GM12878 (cell line): Measurements from ENCODE around the gene HSD17B2. TPM values are rescaled to one million over a fixed set of nuclear protein-coding genes. Genes with fewer than 3 reads are reported as not detected.

ENCODE experiments used
- ATAC-seq: fragments of 200-7000 bp; cut with Tn5 transposase; 3 replicates; pipeline ENCODE4 v1.9.1; 2020; ENCODE audit warnings: mild to moderate bottlenecking, moderate library complexity
- BruUV-seq: library from RNA; stranded (reverse); fragments of 400-500 nt; replicated peaks from 2 replicates; lab custom pipeline; 2021; lab: Mats Ljungman, UMichigan
- CTCF ChIA-PET: fragments of 300-600 bp; sonication (Branson Sonifier 250); formaldehyde crosslinking; extraction: SDS; loops from one replicate; lab custom pipeline; 2021; ENCODE audit warnings: inconsistent platforms; lab: Yijun Ruan, JAX
- POLR2A ChIA-PET: fragments of 350-600 bp; formaldehyde crosslinking; extraction: SDS; loops from one replicate; lab custom pipeline; 2021; ENCODE audit warnings: inconsistent platforms; lab: Charles Lee
- RAD21 ChIA-PET: fragments of 300-600 bp; sonication (Branson Sonifier 250); formaldehyde crosslinking; loops from one replicate; lab custom pipeline; 2023; ENCODE audit warnings: antibody characterized with exemption; ENCODE audit not compliant: unreplicated experiment; lab: Charles Lee
- SMC1A ChIA-PET: fragments of 300-600 bp; sonication (Branson Sonifier 250); formaldehyde crosslinking; loops from one replicate; lab custom pipeline; 2023; ENCODE audit not compliant: unreplicated experiment, uncharacterized antibody; lab: Charles Lee
- DNase-seq: peaks from one replicate; pipeline ENCODE4 v3.0.0-alpha.2; 2011; ENCODE audit warnings: low read depth, low spot score
- FAIRE-seq: peaks from 3 replicates; lab custom pipeline; 2011; peaks lifted over from hg19 to GRCh38; lab: Jason Lieb, UNC
- H2AFZ ChIP-seq: 2 replicates; pipeline ENCODE4 v1.6.0; 2011; ENCODE audit warnings: low read depth, low read length, control low read depth; ENCODE audit not compliant: control insufficient read depth
- H3K27ac ChIP-seq: 2 replicates; pipeline ENCODE4 v1.5.1; 2011; ENCODE audit warnings: control low read depth; ENCODE audit not compliant: control insufficient read depth, insufficient read depth
- H3K27me3 ChIP-seq, 2 experiments: replicated peaks in 1 of 2; 2 replicates each; pipeline versions ENCODE4 v1.6.0 to v1.6.1; 2011; ENCODE audit warnings: low read length in 1 of 2; ENCODE audit not compliant: control insufficient read depth in 2 of 2, insufficient read depth in 2 of 2
- H3K36me3 ChIP-seq, 2 experiments: 2 replicates each; pipeline ENCODE4 v1.5.1; 2011; ENCODE audit warnings: low read length in 1 of 2; ENCODE audit not compliant: control insufficient read depth in 2 of 2, insufficient read depth in 2 of 2
- H3K4me1 ChIP-seq: 2 replicates; pipeline ENCODE4 v1.6.1; 2011; ENCODE audit warnings: mild to moderate bottlenecking, low read length, moderate library complexity, mixed read lengths; ENCODE audit not compliant: control insufficient read depth, insufficient read depth
- H3K4me2 ChIP-seq: 2 replicates; pipeline ENCODE4 v1.6.0; 2011; ENCODE audit warnings: control low read depth; ENCODE audit not compliant: control insufficient read depth, insufficient read depth
- H3K4me3 ChIP-seq: fragments of 200-600 bp; sonication (generic); 2 replicates; pipeline ENCODE4 v1.5.1; 2016
- H3K79me2 ChIP-seq: 2 replicates; pipeline ENCODE4 v1.6.0; 2011; ENCODE audit warnings: low read length; ENCODE audit not compliant: control insufficient read depth, insufficient read depth
- H3K9ac ChIP-seq: 2 replicates; pipeline ENCODE4 v1.8.0; 2011; ENCODE audit warnings: low read length, control low read depth, mixed read lengths; ENCODE audit not compliant: control insufficient read depth, insufficient read depth
- H3K9me3 ChIP-seq: replicated peaks from 3 replicates; pipeline ENCODE4 v1.5.1; 2011; ENCODE audit warnings: mild to moderate bottlenecking, low read length; ENCODE audit not compliant: control insufficient read depth, insufficient read depth
- H4K20me1 ChIP-seq: 2 replicates; pipeline ENCODE4 v1.6.0; 2011; ENCODE audit not compliant: control insufficient read depth, insufficient read depth
- EP300 ChIP-seq, 2 experiments: fragments of 150-350 bp in 1 of 2; IDR thresholded peaks; 2 replicates each; pipeline ENCODE4 v1.6.1; 2011 to 2012; ENCODE audit warnings: low read depth in 2 of 2, low read length in 2 of 2, borderline replicate concordance in 1 of 2, improper control_type of control experiment in 1 of 2, inconsistent platforms in 1 of 2; ENCODE audit not compliant: control insufficient read depth in 1 of 2
- IRF5 ChIP-seq: fragments of 450-650 bp; IDR thresholded peaks from 2 replicates; pipeline ENCODE4 v1.6.1; 2017; ENCODE audit warnings: borderline replicate concordance
- NRF1 ChIP-seq: conservative IDR thresholded peaks from 2 replicates; pipeline ENCODE4 v1.6.1; 2011; ENCODE audit warnings: mild to moderate bottlenecking, low read depth, low read length, improper control_type of control experiment
- PRDM15 ChIP-seq: fragments of 450-650 bp; formaldehyde crosslinking; IDR thresholded peaks from 2 replicates; pipeline ENCODE4 v1.4.0; 2020; ENCODE audit warnings: mild to moderate bottlenecking, moderate library complexity
- SMAD5 ChIP-seq: IDR thresholded peaks from 2 replicates; pipeline ENCODE4 v1.6.1; 2016; ENCODE audit warnings: antibody characterized with exemption, low read depth
- SP1 ChIP-seq: IDR thresholded peaks from one replicate; pipeline ENCODE4 v1.6.1; 2011; ENCODE audit warnings: low read depth, low read length
- TBL1XR1 ChIP-seq: IDR thresholded peaks from 2 replicates; pipeline ENCODE4 v1.6.1; 2012; ENCODE audit warnings: low read depth, low read length, improper control_type of control experiment
- USF1 ChIP-seq: IDR thresholded peaks from 2 replicates; pipeline ENCODE4 v1.6.1; 2011; ENCODE audit warnings: borderline replicate concordance, low read depth, mild to moderate bottlenecking, moderate library complexity, mixed read lengths, low read length; ENCODE audit not compliant: insufficient read depth; ENCODE audit errors: extremely low read length
- ZBED1 ChIP-seq: IDR thresholded peaks from 2 replicates; pipeline ENCODE4 v1.6.1; 2016; ENCODE audit warnings: borderline replicate concordance
- ZNF384 ChIP-seq: IDR thresholded peaks from 2 replicates; pipeline ENCODE4 v1.6.1; 2012; ENCODE audit warnings: low read depth, mild to moderate bottlenecking, low read length, improper control_type of control experiment, borderline replicate concordance
- WGBS: methylation state at CpG from one replicate; pipeline ENCODE4 v1.1.6; 2016; ENCODE audit warnings: low lambda C conversion rate; ENCODE audit not compliant: insufficient replicate concordance, insufficient coverage; ENCODE audit errors: missing lambda C conversion rate; 5-methylcytosine and 5-hydroxymethylcytosine counted together
- in situ Hi-C: fragments of 300-500 bp; cut with MboI; formaldehyde crosslinking; loops from 9 replicates; pipeline ENCODE4 v1.14.3; 2018; ENCODE audit warnings: mixed read lengths
- intact Hi-C: fragments of 100-400 bp; cut with micrococcal nuclease; formaldehyde crosslinking; loops from one replicate; pipeline ENCODE4 v1.14.2; 2022; ENCODE audit not compliant: unreplicated experiment
- polyA plus RNA-seq, 11 experiments: library from polyadenylated mRNA; depleted of rRNA in 4 of 11; unstranded in 6 of 11; stranded (reverse) in 5 of 11; fragments of >200 nt; fragmentation: Nextera tagmentation in 4 of 11; fragmentation: Illumina TruSeq in 1 of 11; extraction: Ambion mirVana in 4 of 11; extraction: Trizol in 1 of 11; gene quantifications; 1 replicate in 1 of 11; 2 replicates in 10 of 11; pipeline versions ENCODE4 v1.2.1 to v1.2.3, GENCODE V29; 2011 to 2016; ENCODE audit warnings: inconsistent platforms in 2 of 11, missing spikeins in 2 of 11, low read depth in 1 of 11
- total RNA-seq, 4 experiments: library from RNA; depleted of rRNA in 3 of 4; stranded (reverse); fragments of >200 nt in 3 of 4; fragmentation: Illumina TruSeq in 1 of 4; extraction: Trizol in 1 of 4; gene quantifications; 2 replicates each; pipeline versions ENCODE4 v1.2.1 to v1.2.3, GENCODE V29; 2013 to 2021

HSD17B2 gene
- total and polyA plus RNA-seq, 10 of the 15 experiments (the other 5 are each of a cell fraction or from before 2014, with no cell fraction given), result not detected

GRCh38 chr16:82024883-82025282, 10.2 kb upstream of the HSD17B2 start (continued):
- TF ChIP-seq IRF5, result no peak
- TF ChIP-seq SP1, result no peak
- TF ChIP-seq ZBED1, result no peak
- TF ChIP-seq TBL1XR1, result no peak

- Histone ChIP-seq H2AFZ (no peak overlapping the region), H3K4me2 (no peak overlapping the region), H3K27ac (no peak overlapping the region), H4K20me1 (no peaks in the 10 kb centered on the region), H3K9ac (no peak overlapping the region), H3K79me2 (no peaks in the 10 kb centered on the region), H3K27me3 (no peaks in the 10 kb centered on the region; a peak in 1 of 4 replicates), H3K36me3 (no peaks in the 10 kb centered on the region), H3K4me3 (no peak overlapping the region), H3K9me3 (no peaks in the 10 kb centered on the region), H3K4me1 (no peaks in the 10 kb centered on the region)
- FAIRE-seq (no peak), DNase-seq (no peak), ATAC-seq (no peak)
- no TSS peak for BruUV-seq
- ChIA-PET CTCF (no interaction called here), SMC1A (no interaction called here), POLR2A (no interaction called here), RAD21 (no interaction called here)
- intact Hi-C loops, result no loop called here
- WGBS, result 78% methylated on average over 7 of the region's 7 CpGs
- in situ Hi-C loops, result no loop called here
- TF ChIP-seq PRDM15 (CRISPR knock-in tag) (no peak), EP300 (IDR thresholded peaks at IDR 0.05; ENCODE audit: borderline replicate concordance in 1 of 2, control insufficient read depth in 1 of 2, low read depth in 2 of 2, low read length in 2 of 2) (no peak), NRF1 (no peak), SMAD5 (no peak), ZNF384 (no peak), USF1 (no peak)
These were observed 7.4 kb upstream of the HSD17B2 start for GRCh38 chr16:82027629-82028064.
